Gastrocnemius medialis (tissue), 4 donors: Measurements from ENCODE around the gene CACNA1C.

Source experiments
- CTCF ChIP-seq, 5 experiments: fragments of 450-650 bp in 3 of 5; fragments of 200-600 bp in 2 of 5; sonication (generic) in 2 of 5; IDR thresholded peaks in 4 of 5; conservative IDR thresholded peaks in 1 of 5; 1 replicate in 4 of 5; 2 replicates in 1 of 5; pipeline ENCODE4 v1.5.1; 2016 to 2019; ENCODE audit warnings: antibody characterized with exemption in 5 of 5, mild to moderate bottlenecking in 3 of 5, moderate library complexity in 3 of 5
- POLR2A ChIP-seq, 2 donors: fragments of 450-650 bp; IDR thresholded peaks; one replicate each; pipeline ENCODE4 v1.6.1; 2017; ENCODE audit warnings: antibody characterized with exemption in 2 of 2, mild to moderate bottlenecking in 2 of 2, moderate library complexity in 2 of 2

DNA sequence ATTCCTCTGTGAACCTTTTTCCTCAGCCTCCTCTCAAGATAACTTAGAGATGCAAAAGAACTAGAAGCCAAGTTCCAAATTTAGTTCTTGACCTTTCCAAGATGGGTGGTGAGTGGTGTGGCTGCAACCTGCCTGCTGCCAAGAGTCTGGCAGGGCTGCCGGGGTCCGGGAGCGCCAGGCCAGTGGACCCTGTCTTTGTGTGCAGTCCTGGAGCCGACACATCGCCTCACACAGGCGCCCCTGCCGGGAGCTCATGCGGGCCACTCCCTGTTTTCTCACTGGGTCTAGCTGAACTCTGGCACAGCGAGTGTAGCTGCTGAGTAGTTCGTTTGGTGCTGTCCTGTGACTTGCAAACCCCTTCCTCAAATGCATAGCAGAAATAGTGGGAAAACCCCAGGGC is 84.9 kb downstream of the CACNA1C start:
- TF ChIP-seq POLR2A (IDR thresholded peaks at IDR 0.05): no peak
- TF ChIP-seq CTCF (IDR thresholded peaks at IDR 0.05 in 4 of 5, conservative IDR thresholded peaks at IDR 0.05 in 1 of 5): no peak
